Caco-2 (cell line): Measurements from ENCODE around the gene CEND1. TPM values are rescaled to one million over a fixed set of nuclear protein-coding genes. Genes with fewer than 3 reads are reported as not detected.

Experiments
- BruUV-seq: library from RNA; stranded (reverse); fragments of 400-500 nt; replicated peaks from 2 replicates; lab custom pipeline; 2021; lab: Mats Ljungman, UMichigan
- CTCF ChIA-PET: fragments of 300-600 bp; sonication (Branson Sonifier 250); formaldehyde crosslinking; loops from one replicate; lab custom pipeline; 2022; ENCODE audit warnings: antibody characterized with exemption; lab: Charles Lee
- POLR2A ChIA-PET: fragments of 300-600 bp; sonication (Branson Sonifier 250); formaldehyde crosslinking; loops from one replicate; lab custom pipeline; 2022; ENCODE audit warnings: antibody characterized with exemption; lab: Charles Lee
- DNase-seq, 2 experiments: peaks; one replicate each; pipeline versions ENCODE4 v3.0.0 to v3.0.0-alpha.2; 2020 to 2022
- H3K27me3 ChIP-seq: replicated peaks from 2 replicates; pipeline ENCODE4 v1.6.0; 2011; ENCODE audit warnings: low read length; ENCODE audit not compliant: control insufficient read depth, insufficient read depth
- H3K36me3 ChIP-seq: 2 replicates; pipeline ENCODE4 v1.5.1; 2011; ENCODE audit warnings: low read length; ENCODE audit not compliant: control insufficient read depth, insufficient read depth
- H3K4me1 ChIP-seq: fragments of 250-450 bp; sonication (Bioruptor Pico); 2 replicates; pipeline ENCODE4 v1.5.1; 2020; ENCODE audit warnings: mild to moderate bottlenecking
- H3K4me3 ChIP-seq: 2 replicates; pipeline ENCODE4 v1.5.1; 2011; ENCODE audit warnings: low read depth, mild to moderate bottlenecking, control low read depth, low read length
- H3K9me3 ChIP-seq: fragments of 250-450 bp; sonication (Bioruptor Pico); 2 replicates; pipeline ENCODE4 v1.5.1; 2020; ENCODE audit warnings: mild to moderate bottlenecking, moderate library complexity
- H3K27ac Mint-ChIP-seq: one replicate; pipeline ENCODE4 v1.8.0; 2022; ENCODE audit warnings: mixed read lengths; ENCODE audit not compliant: unreplicated experiment
- H3K27me3 Mint-ChIP-seq: one replicate; pipeline ENCODE4 v1.8.0; 2022; ENCODE audit warnings: mixed read lengths; ENCODE audit not compliant: insufficient read depth, unreplicated experiment
- H3K36me3 Mint-ChIP-seq: one replicate; pipeline ENCODE4 v1.8.0; 2022; ENCODE audit warnings: mild to moderate bottlenecking, mixed read lengths; ENCODE audit not compliant: insufficient read depth, unreplicated experiment
- H3K4me1 Mint-ChIP-seq: one replicate; pipeline ENCODE4 v1.8.0; 2022; ENCODE audit warnings: low read depth, mixed read lengths; ENCODE audit not compliant: unreplicated experiment
- H3K4me3 Mint-ChIP-seq: one replicate; pipeline ENCODE4 v1.8.0; 2022; ENCODE audit warnings: mild to moderate bottlenecking, moderate library complexity, mixed read lengths; ENCODE audit not compliant: unreplicated experiment
- H3K9me3 Mint-ChIP-seq: one replicate; pipeline ENCODE4 v1.8.0; 2022; ENCODE audit warnings: mixed read lengths; ENCODE audit not compliant: unreplicated experiment
- CTCF ChIP-seq, 2 experiments: fragments of 200-600 bp in 1 of 2; IDR thresholded peaks; 1 replicate in 1 of 2; 2 replicates in 1 of 2; pipeline versions ENCODE4 v1.5.1 to v1.8.0; 2011 to 2022; ENCODE audit warnings: antibody characterized with exemption in 1 of 2, control low read depth in 1 of 2, inconsistent platforms in 1 of 2, low read depth in 1 of 2, low read length in 1 of 2, mild to moderate bottlenecking in 1 of 2, moderate library complexity in 1 of 2; ENCODE audit not compliant: insufficient read depth in 1 of 2, severe bottlenecking in 1 of 2, unreplicated experiment in 1 of 2
- intact Hi-C: fragments of 100-400 bp; cut with micrococcal nuclease; formaldehyde crosslinking; loops from one replicate; pipeline ENCODE4 v1.10.0; 2022; ENCODE audit not compliant: unreplicated experiment
- total RNA-seq: library from RNA; stranded (reverse); gene quantifications from 2 replicates; pipeline ENCODE4 v1.2.3, GENCODE V29; 2022

CEND1 gene
- total RNA-seq, 1 experiment from 2014 or later, result not detected

- Histone ChIP-seq H3K27me3 (no peaks in the 10 kb centered on the region), H3K9me3 (no peaks in the 10 kb centered on the region), H3K4me3 (peak overlapping the region; percentile 62), H3K4me1 (peaks cover 45% of the 10 kb centered on the region), H3K36me3 (no peaks in the 10 kb centered on the region; the same call in 1 of the 2 replicates)
- intact Hi-C loops, result loop anchor here (1.0 kb wide), 1 partner anchor 8 kb away; no protein-coding TSS in a partner anchor
- Mint-ChIP-seq H3K27ac (peak overlapping the region; percentile 63), H3K36me3 (peaks cover 33% of the 10 kb centered on the region), H3K27me3 (no peaks in the 10 kb centered on the region), H3K9me3 (no peaks in the 10 kb centered on the region), H3K4me3 (peak overlapping the region; percentile 88), H3K4me1 (peaks cover 18% of the 10 kb centered on the region)
- no TSS peak for BruUV-seq
- ChIA-PET POLR2A (interaction anchor here (0.6 to 1.3 kb wide), 3 partner anchors 8 to 28 kb away, joined by 3 to 7 read pairs (median 3); no protein-coding TSS in a partner anchor), CTCF (interaction anchor here (1.6 kb wide), 1 partner anchor 10 kb away, joined by 5 read pairs; no protein-coding TSS in a partner anchor)
- TF ChIP-seq CTCF (IDR thresholded peaks at IDR 0.05; ENCODE audit: insufficient read depth in 1 of 2, low read depth in 1 of 2, low read length in 1 of 2, severe bottlenecking in 1 of 2, unreplicated experiment in 1 of 2), result peak in 1 of 2 experiments; percentile 1
- peak; percentile 79 to 80 for DNase-seq
Observed at GRCh38 chr11:827146-827896, 37.4 kb upstream of the CEND1 start.

GRCh38 chr11:826836-827145, 36.9 kb upstream of the CEND1 start:
- Mint-ChIP-seq H3K9me3 (no peaks in the 10 kb centered on the region), H3K36me3 (peaks cover 35% of the 10 kb centered on the region), H3K4me1 (peaks cover 13% of the 10 kb centered on the region), H3K27me3 (no peaks in the 10 kb centered on the region), H3K27ac (no peak overlapping the region), H3K4me3 (peak overlapping the region; percentile 88)
- Histone ChIP-seq H3K9me3 (no peaks in the 10 kb centered on the region), H3K4me3 (peak overlapping the region; percentile 62), H3K4me1 (peaks cover 40% of the 10 kb centered on the region), H3K36me3 (no peaks in the 10 kb centered on the region; the same call in 1 of the 2 replicates), H3K27me3 (no peaks in the 10 kb centered on the region)
- no peak for TF ChIP-seq CTCF (IDR thresholded peaks at IDR 0.05; ENCODE audit: insufficient read depth in 1 of 2, low read depth in 1 of 2, low read length in 1 of 2, severe bottlenecking in 1 of 2, unreplicated experiment in 1 of 2)
- intact Hi-C loops, result loop anchor here (1.0 kb wide), 1 partner anchor 7 kb away; no protein-coding TSS in a partner anchor
- CTCF ChIA-PET, result interaction anchor here (1.6 kb wide), 1 partner anchor 9 kb away, joined by 5 read pairs; no protein-coding TSS in a partner anchor
- POLR2A ChIA-PET, result no interaction called here
- no TSS peak for BruUV-seq
- DNase-seq, result no peak

GRCh38 chr11:826227-826621, 36.3 kb upstream of the CEND1 start:
- DNase-seq, result no peak
- Mint-ChIP-seq H3K27me3 (no peaks in the 10 kb centered on the region), H3K4me1 (peaks cover 13% of the 10 kb centered on the region), H3K36me3 (peaks cover 35% of the 10 kb centered on the region), H3K4me3 (peak overlapping the region; percentile 88), H3K9me3 (no peaks in the 10 kb centered on the region), H3K27ac (no peak overlapping the region)
- no peak overlapping the region; the same call in 1 of the 2 replicates for H3K4me3 ChIP-seq
- peaks cover 39% of the 10 kb centered on the region for H3K4me1 ChIP-seq
- no peak for TF ChIP-seq CTCF (IDR thresholded peaks at IDR 0.05; ENCODE audit: insufficient read depth in 1 of 2, low read depth in 1 of 2, low read length in 1 of 2, severe bottlenecking in 1 of 2, unreplicated experiment in 1 of 2)
- no peaks in the 10 kb centered on the region for H3K27me3 ChIP-seq
- no peaks in the 10 kb centered on the region; the same call in 1 of the 2 replicates for H3K36me3 ChIP-seq
- TSS peak; percentile 41 for BruUV-seq
- intact Hi-C loops, result no loop called here
- ChIA-PET POLR2A (no interaction called here), CTCF (no interaction called here)
- H3K9me3 ChIP-seq, result no peaks in the 10 kb centered on the region
